Skeletal muscle cell (primary cell): Measurements from ENCODE around the gene RNLS.

ENCODE experiments used
- DNase-seq: peaks from one replicate; pipeline ENCODE4 v3.0.0-alpha.2; 2010; ENCODE audit warnings: low read depth
- H3K4me3 ChIP-seq: 2 replicates; pipeline ENCODE4 v1.5.1; 2011; ENCODE audit warnings: low read depth, mild to moderate bottlenecking, control low read depth, low read length, moderate library complexity

Gene RNLS

GRCh38 chr10:88230251-88230650, 352.9 kb downstream of the RNLS start:
- no peak overlapping the region for H3K4me3 ChIP-seq
- DNase-seq: no peak

- DNase-seq: no peak
Measured at GRCh38 chr10:88228130-88228529, 355.0 kb downstream of the RNLS start.

GRCh38 chr10:88227342-88228018, 355.6 kb downstream of the RNLS start:
- H3K4me3 ChIP-seq: no peak overlapping the region
- peak; percentile 68 for DNase-seq

More at GRCh38 chr10:88228130-88228529, 355.0 kb downstream of the RNLS start:
- no peak overlapping the region for H3K4me3 ChIP-seq

GRCh38 chr10:88226891-88227290, 356.2 kb downstream of the RNLS start:
- H3K4me3 ChIP-seq: no peak overlapping the region
- DNase-seq: no peak

GRCh38 chr10:88226071-88226659, 357.0 kb downstream of the RNLS start:
- no peak overlapping the region for H3K4me3 ChIP-seq
- no peak for DNase-seq
